IMR-90 (cell line): ENCODE results near the gene HOGA1. TPM values are rescaled to one million over a fixed set of nuclear protein-coding genes. Genes with fewer than 3 reads are reported as not detected.
"Not testable (repeated sequence)": the region's sequence is repeated elsewhere in the genome, so short reads cannot be mapped to it uniquely, and the experiment has no call there.

Source experiments
- ATAC-seq: fragments of 200-7000 bp; cut with Tn5 transposase; 2 replicates; pipeline ENCODE4 v1.9.1; 2020; ENCODE audit warnings: low read depth, mild to moderate bottlenecking, moderate library complexity
- BruUV-seq: library from RNA; stranded (reverse); fragments of 400-500 nt; replicated peaks from 2 replicates; lab custom pipeline; 2021; lab: Mats Ljungman, UMichigan
- CTCF ChIA-PET: fragments of 300-600 bp; formaldehyde crosslinking; extraction: SDS; loops from one replicate; lab custom pipeline; 2021; ENCODE audit warnings: antibody characterized with exemption; lab: Yijun Ruan, JAX
- POLR2A ChIA-PET: fragments of 300-600 bp; sonication (Branson Sonifier 250); formaldehyde crosslinking; loops from one replicate; lab custom pipeline; 2022; ENCODE audit warnings: antibody characterized with exemption; ENCODE audit not compliant: unreplicated experiment; lab: Charles Lee
- DNase-seq: peaks from one replicate; pipeline ENCODE4 v3.0.0; 2013
- H2AFZ ChIP-seq: replicated peaks from 2 replicates; pipeline ENCODE3; 2013; ENCODE audit warnings: low read length, mild to moderate bottlenecking; ENCODE audit not compliant: poor library complexity
- H2AK5ac ChIP-seq: 2 replicates; pipeline ENCODE4 v1.6.1; 2013; ENCODE audit warnings: low read depth, low read length, inconsistent platforms
- H2AK9ac ChIP-seq: replicated peaks from 2 replicates; pipeline ENCODE3; 2013; ENCODE audit warnings: mild to moderate bottlenecking, low read depth, low read length, moderate library complexity; ENCODE audit not compliant: poor library complexity
- H2BK120ac ChIP-seq: 2 replicates; pipeline ENCODE4 v1.6.1; 2013; ENCODE audit warnings: low read depth, low read length, inconsistent platforms
- H2BK15ac ChIP-seq: 3 replicates; pipeline ENCODE4 v1.6.1; 2013; ENCODE audit warnings: low read depth, low read length, inconsistent platforms
- H2BK20ac ChIP-seq: 2 replicates; pipeline ENCODE4 v1.6.1; 2013; ENCODE audit warnings: low read depth, mild to moderate bottlenecking, inconsistent platforms, low read length, moderate library complexity
- H2BK5ac ChIP-seq: 2 replicates; pipeline ENCODE4 v1.6.1; 2013; ENCODE audit warnings: mild to moderate bottlenecking, low read depth, low read length, inconsistent platforms; ENCODE audit not compliant: poor library complexity, severe bottlenecking
- H3K14ac ChIP-seq: replicated peaks from 2 replicates; pipeline ENCODE4 v1.6.1; 2013; ENCODE audit warnings: low read depth, low read length, inconsistent platforms
- H3K18ac ChIP-seq: 2 replicates; pipeline ENCODE4 v1.6.1; 2013; ENCODE audit warnings: low read depth, low read length, control low read depth
- H3K23ac ChIP-seq: 2 replicates; pipeline ENCODE4 v1.6.1; 2013; ENCODE audit warnings: low read depth, low read length, inconsistent platforms
- H3K27ac ChIP-seq: 2 replicates; pipeline ENCODE4 v1.5.1; 2013; ENCODE audit warnings: mild to moderate bottlenecking, control low read depth, low read length; ENCODE audit not compliant: insufficient read depth
- H3K27me3 ChIP-seq: 2 replicates; pipeline ENCODE4 v1.6.1; 2013; ENCODE audit warnings: low read length; ENCODE audit not compliant: control insufficient read depth, insufficient read depth
- H3K36me3 ChIP-seq: 2 replicates; pipeline ENCODE4 v1.6.1; 2013; ENCODE audit warnings: low read length, mixed read lengths; ENCODE audit not compliant: control insufficient read depth, insufficient read depth
- H3K4ac ChIP-seq: 2 replicates; pipeline ENCODE4 v1.6.1; 2013; ENCODE audit warnings: low read depth, low read length, inconsistent platforms
- H3K4me1 ChIP-seq: 2 replicates; pipeline ENCODE4 v1.6.1; 2013; ENCODE audit warnings: low read length, mixed read lengths; ENCODE audit not compliant: control insufficient read depth, insufficient read depth
- H3K4me2 ChIP-seq: 2 replicates; pipeline ENCODE4 v1.6.1; 2013; ENCODE audit warnings: low read depth, mild to moderate bottlenecking, control low read depth, low read length, moderate library complexity
- H3K4me3 ChIP-seq: 2 replicates; pipeline ENCODE4 v1.5.1; 2013; ENCODE audit warnings: low read depth, mild to moderate bottlenecking, control low read depth, low read length, moderate library complexity; ENCODE audit not compliant: insufficient read depth
- H3K56ac ChIP-seq: 2 replicates; pipeline ENCODE4 v1.6.1; 2013; ENCODE audit warnings: low read length, inconsistent platforms; ENCODE audit not compliant: insufficient read depth; ENCODE audit errors: extremely low read depth
- H3K79me1 ChIP-seq, 2 experiments: 2 replicates each; pipeline ENCODE4 v1.6.1; 2013; ENCODE audit warnings: low read length in 2 of 2, inconsistent platforms in 1 of 2, low read depth in 1 of 2
- H3K9ac ChIP-seq: 2 replicates; pipeline ENCODE4 v1.6.1; 2013; ENCODE audit warnings: low read depth, low read length, control low read depth
- H3K9me1 ChIP-seq: 2 replicates; pipeline ENCODE4 v1.6.1; 2013; ENCODE audit warnings: low read length, inconsistent platforms; ENCODE audit not compliant: insufficient read depth
- H3K9me3 ChIP-seq: 2 replicates; pipeline ENCODE4 v1.6.1; 2013; ENCODE audit warnings: low read length; ENCODE audit not compliant: control insufficient read depth, insufficient read depth
- H4K20me1 ChIP-seq: 2 replicates; pipeline ENCODE4 v1.6.1; 2013; ENCODE audit warnings: low read length, inconsistent platforms; ENCODE audit not compliant: insufficient read depth
- H4K5ac ChIP-seq: 2 replicates; pipeline ENCODE4 v1.6.1; 2013; ENCODE audit warnings: mild to moderate bottlenecking, low read depth, low read length, control low read depth
- H4K8ac ChIP-seq, 2 experiments: 2 replicates each; pipeline ENCODE4 v1.6.1; 2013; ENCODE audit warnings: low read depth in 2 of 2, low read length in 2 of 2, control low read depth in 1 of 2, inconsistent platforms in 1 of 2
- H4K91ac ChIP-seq: 2 replicates; pipeline ENCODE4 v1.6.1; 2013; ENCODE audit warnings: low read depth, low read length, inconsistent platforms; ENCODE audit not compliant: insufficient read depth
- WGBS, 2 experiments: methylation state at CpG; one replicate each; pipeline versions ENCODE4 v1.1.5 to v1.1.7; 2013; ENCODE audit warnings: missing lambda C conversion rate in 2 of 2; ENCODE audit not compliant: insufficient read length in 1 of 2; ENCODE audit errors: extremely low coverage in 2 of 2; 5-methylcytosine and 5-hydroxymethylcytosine counted together
- dilution Hi-C: fragments of 300-500 bp; cut with HindIII; formaldehyde crosslinking; loops from one replicate; pipeline ENCODE4 v1.14.3; 2018; ENCODE audit warnings: low sequenced_read_pairs; ENCODE audit not compliant: unreplicated experiment
- in situ Hi-C: fragments of 300-500 bp; cut with MboI; formaldehyde crosslinking; loops from 3 replicates; pipeline ENCODE4 v1.14.3; 2019; ENCODE audit warnings: low sequenced_read_pairs, inconsistent platforms, mixed read lengths
- intact Hi-C: fragments of 100-400 bp; cut with micrococcal nuclease; formaldehyde crosslinking; loops from 2 replicates; pipeline ENCODE4 v1.10.0; 2022
- polyA plus RNA-seq, 3 experiments: library from polyadenylated mRNA; depleted of rRNA; stranded (reverse); fragments of >200 nt; gene quantifications; 2 replicates each; pipeline ENCODE4 v1.2.3, GENCODE V29; 2012; ENCODE audit warnings: low replicate concordance in 1 of 3
- total RNA-seq: library from RNA; depleted of rRNA; stranded (reverse); fragments of >200 nt; gene quantifications from 2 replicates; pipeline ENCODE4 v1.2.3, GENCODE V29; 2012

The HOGA1 gene
- total and polyA plus RNA-seq, 2 of the 4 experiments (the other 2 are of a cell fraction) = 0.36 to 0.41 TPM

DNA sequence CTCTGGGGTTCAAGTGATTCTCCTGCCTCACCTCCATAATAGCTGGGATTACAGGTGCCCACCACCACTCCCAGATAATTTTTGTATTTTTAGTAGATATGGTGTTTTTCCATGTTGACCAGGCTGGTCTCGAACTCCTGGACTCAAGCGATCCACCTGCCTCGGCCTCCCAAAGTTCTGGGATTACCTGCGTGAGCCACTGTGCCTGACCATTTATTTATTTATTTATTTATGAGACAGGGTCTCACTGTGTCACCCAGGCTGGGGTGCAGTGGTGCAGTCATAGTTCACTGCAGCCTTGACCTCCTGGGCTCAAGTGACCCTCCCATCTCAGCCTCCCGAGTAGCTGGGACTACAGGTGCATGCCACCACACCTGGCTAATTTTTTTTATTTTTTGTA lies 29.9 kb upstream of the HOGA1 start:
- H3K79me1 ChIP-seq = peaks cover 5 to 39% of the 10 kb centered on the region in 2 experiments; a peak in 2 of 4 replicates
- H3K56ac ChIP-seq, H3K4ac ChIP-seq, H3K9me3 ChIP-seq, H3K9ac ChIP-seq, H3K18ac ChIP-seq, H2BK20ac ChIP-seq, H2AK9ac ChIP-seq, H4K20me1 ChIP-seq, H4K8ac ChIP-seq, H2AFZ ChIP-seq, H3K36me3 ChIP-seq, H2BK120ac ChIP-seq, H3K27me3 ChIP-seq, H3K4me3 ChIP-seq, H4K91ac ChIP-seq, H4K5ac ChIP-seq, DNase-seq, H3K4me2 ChIP-seq, ATAC-seq, dilution Hi-C loops, H2AK5ac ChIP-seq, H3K9me1 ChIP-seq, H2BK5ac ChIP-seq, H3K23ac ChIP-seq, H3K27ac ChIP-seq, H3K14ac ChIP-seq, H2BK15ac ChIP-seq, POLR2A ChIA-PET, BruUV-seq: not testable (repeated sequence)
- peaks cover 14% of the 10 kb centered on the region for H3K4me1 ChIP-seq
- intact Hi-C loops = loop anchor here (5.0 kb wide), 1 partner anchor 147 kb away; no protein-coding TSS in a partner anchor
- in situ Hi-C loops = loop anchor here (5.0 kb wide), 1 partner anchor 92 kb away; no protein-coding TSS in a partner anchor
- no CpG with 5 or more reads among the region's 5 CpGs for WGBS, 2 experiments
- CTCF ChIA-PET = interaction anchor here (0.6 to 2.2 kb wide), 7 partner anchors 17 to 157 kb away, joined by 3 to 8 read pairs (median 3); no protein-coding TSS in a partner anchor

DNA sequence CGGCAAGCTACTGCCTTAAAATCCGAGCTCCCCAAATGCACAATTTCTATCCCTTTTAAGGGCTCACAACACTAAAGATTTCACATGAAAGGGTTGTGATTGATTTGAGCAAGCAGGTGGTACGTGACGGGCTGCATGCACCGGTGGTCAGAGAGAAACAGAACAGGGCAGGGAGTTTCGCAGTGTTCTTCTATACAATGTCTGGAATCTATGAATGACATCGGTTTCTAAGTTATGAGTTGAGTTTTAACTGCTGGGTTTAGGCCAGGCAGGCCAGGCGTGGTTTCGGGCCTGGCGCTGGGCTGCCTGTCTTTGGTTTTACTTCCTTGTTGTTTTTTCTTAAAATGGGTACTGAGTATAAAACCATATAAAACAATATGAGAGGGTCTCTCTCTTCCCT lies 28.6 kb upstream of the HOGA1 start:
- H3K27me3 ChIP-seq, H2BK120ac ChIP-seq, CTCF ChIA-PET, intact Hi-C loops, H3K9me3 ChIP-seq, H3K14ac ChIP-seq, POLR2A ChIA-PET, H3K4me3 ChIP-seq, ATAC-seq, dilution Hi-C loops, in situ Hi-C loops, H2AK9ac ChIP-seq, H3K27ac ChIP-seq, H2AFZ ChIP-seq, H3K4me1 ChIP-seq, H2BK20ac ChIP-seq, H3K18ac ChIP-seq, H3K9me1 ChIP-seq, H3K4ac ChIP-seq, H4K5ac ChIP-seq, H4K8ac ChIP-seq, H4K20me1 ChIP-seq, H2AK5ac ChIP-seq, H2BK15ac ChIP-seq, H3K23ac ChIP-seq, H3K4me2 ChIP-seq, DNase-seq, H3K56ac ChIP-seq, BruUV-seq, H3K36me3 ChIP-seq, H3K9ac ChIP-seq, H2BK5ac ChIP-seq, H4K91ac ChIP-seq: not testable (repeated sequence)
- H3K79me1 ChIP-seq = peaks cover 4 to 27% of the 10 kb centered on the region in 2 experiments; a peak in 2 of 4 replicates
- WGBS, 2 experiments = no CpG with 5 or more reads among the region's 10 CpGs
